ENCODE measurements around the gene EZH2. TPM values are rescaled to one million over a fixed set of nuclear protein-coding genes. Genes with fewer than 3 reads are reported as not detected.

The EZH2 gene
- total RNA-seq, 4 donors from 2014 or later, result 6.0 to 17.3 (median 7.2) TPM

- intact Hi-C loops (cut with DNase I; ENCODE audit: low total_unique reads) (no loop called here), in situ Hi-C loops (cut with MboI; ENCODE audit: low pct_ligation_motif_present in 1 of 4, low pct_unique_long_range_greater_than_20kb in 1 of 4, low sequenced_read_pairs in 3 of 4) (no loop called here)
- no peaks in the 10 kb centered on the region for H3K9me3 ChIP-seq
- no peak overlapping the region for H3K27ac ChIP-seq
- no peak for TF ChIP-seq CTCF (IDR thresholded peaks at IDR 0.05)
- TF ChIP-seq POLR2A (IDR thresholded peaks at IDR 0.05), result no peak
- no peak for TF ChIP-seq EP300 (IDR thresholded peaks at IDR 0.05; ENCODE audit: low read depth)
- no peak for TF ChIP-seq POLR2AphosphoS5 (IDR thresholded peaks at IDR 0.05)
- H3K4me1 ChIP-seq, result no peaks in the 10 kb centered on the region
- H3K4me3 ChIP-seq, result no peak overlapping the region
- H3K36me3 ChIP-seq, result no peaks in the 10 kb centered on the region
- H3K27me3 ChIP-seq, result no peaks in the 10 kb centered on the region
- 75 to 85% methylated on average over 9 of the region's 9 CpGs for whole genome bisulfite sequencing, 2 donors (ENCODE audit: low coverage in 1 of 2)
- DNase-seq, result no peak
Observed at GRCh38 chr7:148847815-148848734, 36.0 kb downstream of the EZH2 start.

GRCh38 chr7:148838905-148839304 lies 45.2 kb downstream of the EZH2 start:
- TF ChIP-seq POLR2A (IDR thresholded peaks at IDR 0.05), result no peak
- no peak for TF ChIP-seq POLR2AphosphoS5 (IDR thresholded peaks at IDR 0.05)
- no peak for TF ChIP-seq CTCF (IDR thresholded peaks at IDR 0.05)
- TF ChIP-seq EP300 (IDR thresholded peaks at IDR 0.05; ENCODE audit: low read depth), result no peak
- intact Hi-C loops (cut with DNase I; ENCODE audit: low total_unique reads), result no loop called here
- Histone ChIP-seq H3K9me3 (no peaks in the 10 kb centered on the region), H3K27ac (no peak overlapping the region), H3K27me3 (no peaks in the 10 kb centered on the region), H3K36me3 (no peaks in the 10 kb centered on the region), H3K4me1 (no peaks in the 10 kb centered on the region), H3K4me3 (no peak overlapping the region)
- DNase-seq, result no peak
- in situ Hi-C loops (cut with MboI; ENCODE audit: low pct_ligation_motif_present in 1 of 4, low pct_unique_long_range_greater_than_20kb in 1 of 4, low sequenced_read_pairs in 3 of 4), result no loop called here
- 70 to 85% methylated on average over 2 of the region's 2 CpGs for WGBS, 2 donors (ENCODE audit: low coverage in 1 of 2)

GRCh38 chr7:148835854-148836253 lies 48.2 kb downstream of the EZH2 start:
- Histone ChIP-seq H3K4me1 (no peaks in the 10 kb centered on the region), H3K4me3 (no peak overlapping the region), H3K27ac (no peak overlapping the region), H3K9me3 (no peaks in the 10 kb centered on the region), H3K36me3 (no peaks in the 10 kb centered on the region), H3K27me3 (no peaks in the 10 kb centered on the region)
- intact Hi-C loops (cut with DNase I; ENCODE audit: low total_unique reads) (no loop called here), in situ Hi-C loops (cut with MboI; ENCODE audit: low pct_ligation_motif_present in 1 of 4, low pct_unique_long_range_greater_than_20kb in 1 of 4, low sequenced_read_pairs in 3 of 4) (no loop called here)
- TF ChIP-seq POLR2AphosphoS5 (IDR thresholded peaks at IDR 0.05) (no peak), POLR2A (IDR thresholded peaks at IDR 0.05) (no peak), EP300 (IDR thresholded peaks at IDR 0.05; ENCODE audit: low read depth) (no peak), CTCF (IDR thresholded peaks at IDR 0.05) (no peak)
- WGBS, 2 donors (ENCODE audit: low coverage in 1 of 2), result 94 to 95% methylated on average over 3 to 4 of the region's 4 CpGs
- DNase-seq, result no peak

GRCh38 chr7:148834605-148835004 lies 49.5 kb downstream of the EZH2 start:
- WGBS, 2 donors (ENCODE audit: low coverage in 1 of 2), result 94% methylated on average over 2 of the region's 2 CpGs
- TF ChIP-seq EP300 (IDR thresholded peaks at IDR 0.05; ENCODE audit: low read depth), result no peak
- TF ChIP-seq POLR2A (IDR thresholded peaks at IDR 0.05), result no peak
- TF ChIP-seq CTCF (IDR thresholded peaks at IDR 0.05), result no peak
- TF ChIP-seq POLR2AphosphoS5 (IDR thresholded peaks at IDR 0.05), result no peak
- intact Hi-C loops (cut with DNase I; ENCODE audit: low total_unique reads), result no loop called here

More at GRCh38 chr7:148834605-148835004, 49.5 kb downstream of the EZH2 start:
- Histone ChIP-seq H3K4me3 (no peak overlapping the region), H3K4me1 (no peaks in the 10 kb centered on the region), H3K9me3 (no peaks in the 10 kb centered on the region), H3K27me3 (no peaks in the 10 kb centered on the region), H3K36me3 (no peaks in the 10 kb centered on the region), H3K27ac (no peak overlapping the region)
- in situ Hi-C loops (cut with MboI; ENCODE audit: low pct_ligation_motif_present in 1 of 4, low pct_unique_long_range_greater_than_20kb in 1 of 4, low sequenced_read_pairs in 3 of 4), result no loop called here
- DNase-seq, result no peak

Measured in transverse colon (tissue), 4 donors.